Measurements from ENCODE around the gene MEOX1.

GRCh38 chr17:43611230-43611969 lies 50.3 kb downstream of the MEOX1 start:
- TF ChIP-seq POLR2A (IDR thresholded peaks at IDR 0.05; ENCODE audit: low read depth) = no peak
- no peak for TF ChIP-seq CTCF (IDR thresholded peaks at IDR 0.05)
- TF ChIP-seq POLR2AphosphoS5 (IDR thresholded peaks at IDR 0.05) = no peak
